Transverse colon (tissue), 3 donors: ENCODE data around the gene RGSL1.

Source experiments
- CTCF ChIP-seq, 5 experiments: fragments of 200-600 bp in 3 of 5; fragments of 450-650 bp in 2 of 5; sonication (generic) in 3 of 5; IDR thresholded peaks; 1 replicate in 2 of 5; 2 replicates in 3 of 5; pipeline ENCODE4 v1.5.1; 2016 to 2017; ENCODE audit warnings: antibody characterized with exemption in 5 of 5, inconsistent platforms in 3 of 5, mild to moderate bottlenecking in 2 of 5, moderate library complexity in 1 of 5
- POLR2A ChIP-seq: fragments of 450-650 bp; IDR thresholded peaks from one replicate; pipeline ENCODE4 v1.6.1; 2016; ENCODE audit warnings: antibody characterized with exemption, mild to moderate bottlenecking, moderate library complexity

GRCh38 chr1:182564406-182565004 is 114.6 kb downstream of the RGSL1 start:
- TF ChIP-seq CTCF (IDR thresholded peaks at IDR 0.05) (no peak), POLR2A (no peak)
